ENCODE data around the gene B3GLCT. TPM values are rescaled to one million over a fixed set of nuclear protein-coding genes. Genes with fewer than 3 reads are reported as not detected.

B3GLCT gene
- total and polyA plus RNA-seq, 2 donors (not counting 3 experiments of a cell fraction or from before 2014, with no cell fraction given), result 5.2 to 14.6 TPM

DNA sequence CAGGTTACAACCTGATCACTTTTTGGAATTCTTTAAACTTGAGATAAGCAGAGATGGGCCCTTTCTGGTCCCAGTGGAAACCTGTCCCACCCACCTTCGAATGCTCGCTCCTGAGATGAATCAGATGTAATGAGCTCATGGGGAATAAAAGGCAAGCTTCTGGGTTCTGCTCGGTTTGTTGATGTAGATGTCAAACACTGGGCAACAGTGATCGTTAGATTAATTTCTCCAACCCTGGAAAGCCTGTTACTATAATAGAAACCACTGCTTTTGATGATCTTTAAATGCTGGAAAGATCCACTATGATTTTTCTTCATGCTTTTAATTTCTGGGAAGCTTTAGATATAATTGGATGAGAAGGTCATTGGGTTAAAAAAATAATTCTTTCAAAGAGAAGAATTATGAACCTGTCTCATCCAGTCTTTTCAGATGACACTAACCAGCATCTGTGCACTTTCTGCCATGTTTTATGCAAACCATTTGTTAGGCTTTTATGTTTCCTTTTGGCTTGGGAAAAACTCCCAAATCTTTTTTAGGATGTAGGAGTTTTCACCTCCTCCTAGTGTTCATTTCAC is 49.3 kb downstream of the B3GLCT start:
- TF ChIP-seq MYC (IDR thresholded peaks at IDR 0.05; ENCODE audit: low read depth, low read length) (no peak), FOS (IDR thresholded peaks at IDR 0.05; ENCODE audit: borderline replicate concordance, insufficient read depth, low read length) (no peak), CTCF (IDR thresholded peaks at IDR 0.05; ENCODE audit: extremely low read depth in 1 of 2, insufficient read depth in 1 of 2, low read depth in 1 of 2, low read length in 2 of 2) (no peak), POLR2A (IDR thresholded peaks at IDR 0.05; ENCODE audit: low read depth, low read length) (no peak), EZH2 (IDR thresholded peaks at IDR 0.05; ENCODE audit: borderline replicate concordance, low read depth, low read length, severe bottlenecking) (no peak), POLR2AphosphoS5 (IDR thresholded peaks at IDR 0.05; ENCODE audit: insufficient read depth, low read depth, low read length) (no peak), JUN (IDR thresholded peaks at IDR 0.05; ENCODE audit: borderline replicate concordance, insufficient read depth, insufficient read length, low read depth) (no peak), GATA2 (IDR thresholded peaks at IDR 0.05; ENCODE audit: insufficient read depth, insufficient read length, low read depth, low read length) (no peak)
- TF ChIP-seq, protein P1, sequence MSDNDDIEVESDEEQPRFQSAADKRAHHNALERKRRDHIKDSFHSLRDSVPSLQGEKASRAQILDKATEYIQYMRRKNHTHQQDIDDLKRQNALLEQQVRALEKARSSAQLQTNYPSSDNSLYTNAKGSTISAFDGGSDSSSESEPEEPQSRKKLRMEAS (IDR thresholded peaks at IDR 0.05; ENCODE audit: insufficient read depth, insufficient read length), result no peak

More for the DNA sequence above, 49.3 kb downstream of the B3GLCT start:
- CTCF ChIA-PET, result interaction anchor here (1.0 to 2.9 kb wide), 3 partner anchors 9 to 175 kb away, joined by 4 to 8 read pairs (median 5); no protein-coding TSS in a partner anchor
- POLR2A ChIA-PET, result no interaction called here
- BruUV-seq (replicated peaks), result no TSS peak
- H3K27me3 ChIP-seq (ENCODE audit: control insufficient read depth in 2 of 2, insufficient read depth in 2 of 2, low read length in 2 of 2), result no peaks in the 10 kb centered on the region
- intact Hi-C loops (cut with micrococcal nuclease), result no loop called here
- H2AFZ ChIP-seq (ENCODE audit: low read depth, low read length), result no peak overlapping the region
- H3K9me1 ChIP-seq (replicated peaks; ENCODE audit: control insufficient read depth, extremely low read depth, insufficient read depth, low read length), result no peaks in the 10 kb centered on the region
- no peak overlapping the region for H3K4me2 ChIP-seq (ENCODE audit: insufficient read depth, low read length)
- no peaks in the 10 kb centered on the region for H3K4me1 ChIP-seq (ENCODE audit: control insufficient read depth, extremely low read depth, insufficient read depth, low read length)
- H3K9ac ChIP-seq (replicated peaks; ENCODE audit: extremely low read depth, insufficient read depth, low read length), result no peak overlapping the region
- DNase-seq (ENCODE audit: low read depth, low spot score) (no peak), FAIRE-seq (no peak)
- H3K36me3 ChIP-seq (ENCODE audit: control insufficient read depth in 2 of 2, extremely low read depth in 1 of 2, insufficient read depth in 2 of 2, low read length in 2 of 2), result no peaks in the 10 kb centered on the region
- H3K4me3 ChIP-seq (replicated peaks in 1 of 3; ENCODE audit: insufficient read depth in 1 of 3, low read depth in 1 of 3, low read length in 3 of 3), result no peak overlapping the region
- H3K27ac ChIP-seq (ENCODE audit: insufficient read depth, low read depth, low read length), result no peak overlapping the region
- dilution Hi-C loops (cut with MboI; ENCODE audit: extremely low pct_ligation_motif_present, low sequenced_read_pairs), result loop anchor here (25.0 kb wide), 1 partner anchor 163 kb away; no protein-coding TSS in a partner anchor
- no peaks in the 10 kb centered on the region for H3K79me2 ChIP-seq (ENCODE audit: control insufficient read depth, insufficient read depth, low read length)
- no peaks in the 10 kb centered on the region for H3K9me3 ChIP-seq (replicated peaks; ENCODE audit: control insufficient read depth, insufficient read depth, low read length)
- no peaks in the 10 kb centered on the region for H4K20me1 ChIP-seq (replicated peaks; ENCODE audit: control insufficient read depth, extremely low read depth, insufficient read depth, low read length)

All from endothelial cell of umbilical vein (primary cell).